ENCODE measurements around the gene DSCAM.

- TF ChIP-seq CTCF (IDR thresholded peaks at IDR 0.05; ENCODE audit: low read length) (no peak), EZH2 (IDR thresholded peaks at IDR 0.05; ENCODE audit: borderline replicate concordance, low read length) (no peak)
Observed at GRCh38 chr21:39961251-39961650, 885.7 kb downstream of the DSCAM start.

All from OCI-LY1 (cell line).